ENCODE data around the gene ITGB2.

The ITGB2 gene

GRCh38 chr21:44901391-44902074, 19.2 kb downstream of the ITGB2 start:
- in situ Hi-C loops (cut with MboI; ENCODE audit: low sequenced_read_pairs), result no loop called here

DNA sequence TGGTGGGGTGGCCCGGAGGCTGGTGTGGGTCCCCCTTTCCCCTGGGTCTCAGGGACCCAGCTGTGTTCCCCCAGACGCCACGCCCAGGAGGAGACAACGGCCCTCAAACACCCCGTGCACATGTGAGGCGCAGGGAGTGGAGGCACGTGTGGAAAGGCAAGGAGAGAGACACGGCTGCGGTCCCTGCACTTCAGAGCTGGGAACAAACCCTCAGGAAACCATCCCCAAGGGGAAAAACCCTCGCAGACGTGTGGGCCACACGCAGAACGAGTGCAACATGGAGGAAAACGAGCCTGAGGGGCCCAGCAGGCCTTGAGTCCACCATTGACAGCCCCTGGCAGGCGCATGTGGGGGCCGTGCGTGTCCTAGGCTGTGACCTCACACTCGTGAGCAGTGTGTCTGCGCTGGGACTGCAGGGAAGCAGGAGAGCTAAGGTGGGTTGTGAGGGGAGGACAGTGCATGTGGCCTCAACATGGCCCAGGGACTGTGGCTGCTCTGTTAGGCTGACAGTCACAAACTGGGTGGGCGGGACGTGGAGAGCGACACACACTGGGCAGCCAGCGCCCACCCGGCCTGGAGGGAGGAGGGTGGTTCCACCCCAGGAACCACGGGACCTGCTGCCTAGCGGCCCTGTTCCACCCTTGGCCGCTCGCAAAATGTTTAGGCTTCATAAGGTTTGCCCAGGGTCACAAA, 20.0 kb downstream of the ITGB2 start:
- in situ Hi-C loops (cut with MboI; ENCODE audit: low sequenced_read_pairs), result no loop called here

DNA sequence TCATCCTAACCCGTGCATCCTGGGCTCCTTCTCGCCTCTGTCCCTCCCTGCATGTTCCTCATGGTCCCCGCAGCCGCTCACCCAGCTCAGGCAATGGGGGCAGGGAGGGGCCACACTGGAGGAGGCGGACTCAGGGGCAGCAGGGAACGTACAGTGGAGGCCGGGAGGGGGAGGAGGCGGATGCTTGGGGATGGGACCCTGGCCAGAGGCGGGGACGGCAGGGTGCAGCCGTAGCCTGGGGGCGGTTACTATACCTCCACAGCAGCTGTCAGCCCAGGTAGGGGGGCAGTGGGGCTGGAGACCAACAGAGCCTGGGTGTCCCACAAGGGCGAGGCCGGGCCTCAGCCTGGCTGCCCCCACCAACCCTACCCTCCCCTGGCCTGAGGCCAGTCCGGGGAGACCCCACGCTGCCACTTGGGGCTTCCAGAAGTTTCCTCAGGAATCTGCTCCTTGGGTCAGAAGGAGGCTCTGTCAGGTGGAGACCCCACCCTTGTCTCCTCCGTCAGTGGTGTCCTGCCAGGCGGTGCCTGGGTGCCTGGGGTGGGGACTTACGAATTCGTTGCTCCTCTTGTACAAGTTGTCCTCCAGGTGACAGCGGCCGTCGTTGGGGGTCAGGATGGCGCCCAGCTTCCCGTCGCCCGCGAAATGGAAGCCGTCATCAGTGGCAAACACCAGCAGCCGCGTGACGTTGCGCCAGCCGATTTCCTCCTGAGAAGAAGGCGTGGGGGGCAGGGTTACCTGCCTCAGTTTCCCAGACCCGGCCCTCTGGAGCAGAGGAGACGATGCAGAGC, 20.7 kb downstream of the ITGB2 start:
- in situ Hi-C loops (cut with MboI; ENCODE audit: low sequenced_read_pairs), result no loop called here

DNA sequence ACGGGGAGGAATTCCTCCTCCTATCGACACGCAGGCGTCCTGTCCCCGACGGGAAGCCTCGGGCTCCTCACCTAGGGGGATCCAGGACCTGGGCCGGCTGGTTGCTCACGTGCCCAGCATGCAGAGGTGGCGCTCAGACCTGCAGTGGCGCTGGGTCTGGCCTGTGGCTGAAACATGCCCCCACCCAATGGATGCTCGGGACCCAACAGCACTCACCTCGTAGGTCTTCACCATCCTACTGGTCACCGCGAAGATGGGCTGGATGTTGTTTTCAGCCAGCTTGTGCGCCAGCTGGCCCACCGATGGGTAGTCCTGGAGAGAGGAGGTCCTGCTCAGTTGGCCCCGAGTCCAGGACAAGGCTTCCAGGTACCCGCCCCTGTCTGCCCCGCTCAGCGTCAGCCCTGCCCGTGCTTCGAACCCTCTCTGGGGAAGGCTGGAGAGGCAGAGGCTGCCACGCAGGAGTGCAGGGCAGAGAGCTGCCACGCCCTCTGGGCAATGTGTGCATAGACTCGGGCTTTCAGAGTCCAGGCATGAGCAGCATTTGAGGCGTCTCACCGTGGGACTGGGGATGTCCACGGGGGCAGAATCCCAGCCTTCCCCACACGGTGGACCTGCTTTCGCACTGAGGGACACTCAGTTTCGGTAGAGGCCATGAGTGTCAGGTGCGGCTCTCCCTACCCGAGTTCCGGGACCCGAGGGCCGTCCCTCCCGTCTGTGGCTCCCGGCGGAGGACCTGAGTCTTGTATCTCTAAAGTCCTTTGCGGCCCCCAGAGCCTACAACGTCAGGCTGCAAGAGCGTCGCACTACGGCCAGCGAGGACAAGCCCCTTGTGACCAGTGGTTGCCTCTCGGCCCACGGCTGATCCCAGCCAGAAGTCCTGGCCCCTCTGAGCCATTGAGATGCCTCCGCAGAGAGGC, 21.6 kb downstream of the ITGB2 start:
- in situ Hi-C loops (cut with MboI; ENCODE audit: low sequenced_read_pairs), result no loop called here

DNA sequence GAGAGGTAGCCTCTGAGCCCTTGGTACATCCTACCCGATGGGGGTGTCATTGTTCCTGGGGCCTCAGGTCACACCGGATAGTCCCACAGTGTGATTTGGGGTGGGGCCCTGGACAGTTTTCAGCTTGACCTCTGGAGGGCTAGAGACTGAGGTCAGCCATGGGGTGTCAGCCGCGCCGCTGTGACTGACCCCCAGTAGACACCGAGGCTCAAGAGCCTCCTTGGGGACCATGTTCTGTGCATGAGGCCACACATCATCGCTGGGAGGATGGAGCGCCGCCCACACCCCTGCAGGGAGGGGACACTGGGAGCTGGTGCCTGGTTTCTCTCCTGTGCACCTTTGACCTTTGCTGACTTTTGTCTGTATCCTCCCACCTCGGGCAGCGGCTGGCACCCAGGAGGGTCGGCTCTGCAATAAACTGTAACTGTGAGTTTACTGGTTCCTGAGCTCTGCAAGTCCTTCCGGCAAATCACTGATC, 22.6 kb downstream of the ITGB2 start:
- in situ Hi-C loops (cut with MboI; ENCODE audit: low sequenced_read_pairs), result no loop called here

DNA sequence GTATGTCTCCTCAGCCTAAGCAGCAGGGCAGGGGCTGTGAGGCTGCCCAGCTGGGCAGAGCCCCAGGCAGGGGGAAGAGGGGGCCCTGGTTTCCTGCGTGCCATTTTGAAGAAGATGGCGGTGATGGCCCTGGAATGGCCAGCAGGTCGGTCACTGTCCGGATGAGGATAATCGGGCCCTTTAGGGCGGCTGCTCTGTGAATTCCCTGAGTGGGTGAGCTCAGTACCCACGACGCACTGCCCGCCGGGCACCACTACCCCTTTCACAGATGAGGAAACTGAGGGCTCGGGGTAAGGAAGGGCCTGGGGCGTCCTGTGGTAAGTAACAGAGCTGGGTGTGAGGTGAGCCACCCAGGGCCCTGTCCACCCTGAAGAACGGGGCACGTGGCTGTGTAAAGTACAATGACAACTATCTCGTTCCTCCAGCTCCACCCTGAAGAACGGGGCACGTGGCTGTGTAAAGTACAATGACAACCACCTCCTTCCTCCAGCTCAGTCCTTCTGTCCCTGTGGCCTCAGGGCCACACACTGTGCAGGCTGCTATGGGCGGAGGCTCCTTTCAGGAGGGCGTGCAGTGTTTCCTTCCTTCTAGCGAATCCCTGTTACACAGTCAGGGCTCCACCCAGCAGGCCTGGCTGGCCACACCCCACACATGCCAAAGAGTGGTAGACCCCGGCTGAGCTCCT, 23.2 kb downstream of the ITGB2 start:
- in situ Hi-C loops (cut with MboI; ENCODE audit: low sequenced_read_pairs), result no loop called here

DNA sequence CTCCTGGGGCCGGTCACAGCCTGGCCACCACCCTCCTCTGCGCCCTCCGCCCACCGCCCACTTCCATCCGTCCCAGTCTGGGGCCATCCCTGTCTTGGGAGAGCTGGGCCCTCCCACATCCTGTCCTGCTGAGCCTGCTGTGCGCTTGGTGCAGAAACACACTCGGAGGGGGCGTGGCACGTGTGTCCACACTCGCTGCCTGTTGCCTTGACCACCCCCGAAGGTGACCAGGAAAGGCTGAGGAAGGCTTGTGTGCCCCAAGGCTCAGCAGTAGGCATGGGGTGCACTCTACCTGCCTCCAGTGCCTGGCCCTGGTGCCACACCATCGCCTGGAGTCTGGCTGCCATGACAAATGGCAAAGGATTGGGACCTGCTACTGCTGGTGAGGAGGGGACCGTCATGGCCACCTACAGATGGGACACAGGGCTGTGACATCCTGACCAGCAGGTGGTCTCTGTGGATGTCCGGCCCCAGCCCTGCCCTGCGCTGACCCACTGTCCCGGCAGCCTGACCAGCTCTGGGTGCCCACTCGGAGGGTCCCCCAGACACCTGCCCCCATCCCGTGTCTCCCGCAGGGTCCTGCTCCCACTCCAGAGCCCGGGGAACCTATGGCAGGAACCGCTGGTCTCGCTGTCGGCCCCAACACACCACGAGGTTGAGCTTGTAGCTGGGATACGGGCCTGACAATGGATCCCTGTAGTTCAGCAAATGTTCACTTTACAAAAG, 24.0 kb downstream of the ITGB2 start:
- in situ Hi-C loops (cut with MboI; ENCODE audit: low sequenced_read_pairs), result no loop called here

DNA sequence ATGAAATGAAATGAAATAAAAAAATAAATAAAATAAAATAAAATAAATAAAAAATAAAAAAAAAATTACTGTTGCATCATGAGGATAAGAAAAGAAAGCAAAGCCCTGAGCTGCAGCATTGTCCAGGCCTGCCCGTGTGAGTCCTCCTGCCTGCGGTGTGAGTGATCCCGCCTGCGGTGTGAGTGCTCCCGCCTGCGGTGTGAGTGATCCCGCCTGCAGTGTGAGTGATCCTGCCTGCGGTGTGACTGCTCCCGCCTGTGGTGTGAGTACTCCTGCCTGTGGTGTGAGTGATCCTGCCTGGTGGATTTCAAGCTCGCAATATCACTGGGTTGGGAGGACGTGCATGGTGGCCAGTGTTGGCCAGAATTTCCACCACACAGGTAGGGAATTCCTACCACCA, 24.8 kb downstream of the ITGB2 start:
- in situ Hi-C loops (cut with MboI; ENCODE audit: low sequenced_read_pairs), result no loop called here

GRCh38 chr21:44894687-44895302, 25.9 kb downstream of the ITGB2 start:
- in situ Hi-C loops (cut with MboI; ENCODE audit: low sequenced_read_pairs), result no loop called here

GRCh38 chr21:44893948-44894656, 26.6 kb downstream of the ITGB2 start:
- in situ Hi-C loops (cut with MboI; ENCODE audit: low sequenced_read_pairs), result no loop called here

DNA sequence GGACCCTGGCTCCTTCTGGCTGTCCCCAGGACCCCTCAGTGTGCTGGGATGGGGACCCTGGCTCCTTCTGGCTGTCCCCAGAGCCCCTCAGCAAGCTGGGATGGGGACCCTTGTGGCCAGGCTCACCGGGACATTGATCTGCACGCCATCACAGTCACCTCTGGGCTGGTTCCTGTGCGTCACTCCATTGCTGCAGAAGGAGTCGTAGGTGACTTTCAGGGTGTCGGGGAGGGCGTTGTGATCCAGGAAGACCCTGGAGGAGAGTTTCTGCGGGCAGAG, 27.5 kb downstream of the ITGB2 start:
- in situ Hi-C loops (cut with MboI; ENCODE audit: low sequenced_read_pairs), result no loop called here

DNA sequence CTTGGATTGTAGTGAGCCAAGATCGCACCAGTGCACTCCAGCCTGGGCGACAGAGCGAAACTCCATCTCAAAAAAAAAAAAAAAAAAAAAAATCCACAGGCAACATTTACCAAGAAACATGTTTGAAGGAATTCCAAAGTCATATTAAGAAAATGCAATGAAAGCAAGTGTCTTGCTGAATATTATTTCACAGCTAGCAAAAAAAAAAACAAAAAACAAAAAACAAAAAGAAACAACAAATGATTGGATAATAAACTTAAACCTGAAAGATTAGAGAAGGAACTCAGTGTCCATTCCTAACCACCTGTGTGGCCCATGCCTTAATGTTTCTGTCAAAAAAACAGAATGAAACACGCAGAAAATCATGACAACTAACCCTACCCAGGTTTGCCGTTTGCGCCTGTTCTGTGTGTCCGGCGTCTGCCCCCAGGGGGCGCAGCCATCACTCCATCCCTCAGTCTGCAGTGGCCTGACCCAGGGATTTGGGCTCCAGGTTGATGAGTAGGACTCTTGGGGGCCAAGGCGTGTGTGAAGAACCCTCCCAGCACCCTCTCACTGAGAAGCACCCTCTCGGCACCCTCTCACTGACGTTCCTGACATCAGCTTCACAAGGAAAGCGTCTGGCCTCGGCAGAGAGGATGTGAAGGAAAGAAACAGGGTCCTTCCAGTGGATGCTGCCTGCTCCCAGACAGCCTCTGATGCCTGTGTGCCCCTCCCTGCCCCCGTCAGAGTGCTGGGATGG, 28.0 kb downstream of the ITGB2 start:
- in situ Hi-C loops (cut with MboI; ENCODE audit: low sequenced_read_pairs), result no loop called here

GRCh38 chr21:44892095-44892494, 28.6 kb downstream of the ITGB2 start:
- in situ Hi-C loops (cut with MboI; ENCODE audit: low sequenced_read_pairs), result no loop called here

DNA sequence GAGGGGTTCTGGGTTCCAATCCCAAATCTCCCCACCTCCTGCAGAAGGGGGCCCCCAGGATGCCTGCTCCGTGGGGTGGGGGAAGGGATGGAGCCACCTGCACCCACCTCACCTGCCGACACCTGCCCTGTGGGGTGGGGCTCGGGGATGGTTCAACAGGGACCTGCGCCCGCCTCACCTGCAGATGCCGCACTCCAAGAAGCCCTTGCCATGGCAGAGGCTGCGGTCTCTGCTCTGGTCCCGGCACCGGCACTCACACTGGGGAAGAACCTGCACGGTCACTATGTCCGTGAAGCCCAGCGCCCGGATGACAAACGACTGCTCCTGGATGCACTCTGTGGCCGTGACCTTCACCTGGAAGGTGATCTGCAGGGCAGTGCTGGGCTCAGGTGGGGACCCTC, 29.1 kb downstream of the ITGB2 start:
- in situ Hi-C loops (cut with MboI; ENCODE audit: low sequenced_read_pairs), result no loop called here

GRCh38 chr21:44890961-44891541, 29.6 kb downstream of the ITGB2 start:
- in situ Hi-C loops (cut with MboI; ENCODE audit: low sequenced_read_pairs), result no loop called here

DNA sequence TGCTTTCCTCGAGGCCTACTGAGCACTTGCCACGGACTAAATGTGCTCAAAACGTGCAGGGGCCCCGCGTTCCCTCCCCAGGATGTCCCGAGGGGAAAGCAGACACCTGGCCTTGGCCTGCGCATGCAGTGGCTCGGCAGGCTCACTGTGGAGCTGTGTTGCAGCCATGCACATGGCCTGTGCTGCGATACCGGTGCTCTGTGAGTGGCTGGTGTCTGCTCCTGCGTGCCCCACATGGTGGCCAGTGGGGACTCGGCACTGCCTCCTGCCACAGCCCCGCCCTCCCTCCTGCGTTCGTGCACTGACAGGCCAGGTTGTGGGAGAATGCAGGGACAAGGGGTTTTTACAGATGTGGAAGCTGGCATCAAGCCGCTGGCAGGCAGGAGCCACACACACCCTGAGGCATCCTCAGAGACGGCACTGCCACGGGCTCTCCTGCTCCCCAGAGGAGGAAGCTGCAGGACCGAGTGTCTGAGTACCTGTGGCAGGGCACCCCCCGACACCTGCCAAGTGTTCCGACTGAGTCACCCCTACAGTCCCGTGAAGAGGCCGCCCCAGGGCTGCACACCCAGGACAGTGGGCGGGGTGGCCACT, 30.3 kb downstream of the ITGB2 start:
- in situ Hi-C loops (cut with MboI; ENCODE audit: low sequenced_read_pairs), result no loop called here

- in situ Hi-C loops (cut with MboI; ENCODE audit: low sequenced_read_pairs), result no loop called here
Observed at GRCh38 chr21:44889625-44890337, 30.9 kb downstream of the ITGB2 start.
